ENCODE data around the gene ADGRG1.

DNA sequence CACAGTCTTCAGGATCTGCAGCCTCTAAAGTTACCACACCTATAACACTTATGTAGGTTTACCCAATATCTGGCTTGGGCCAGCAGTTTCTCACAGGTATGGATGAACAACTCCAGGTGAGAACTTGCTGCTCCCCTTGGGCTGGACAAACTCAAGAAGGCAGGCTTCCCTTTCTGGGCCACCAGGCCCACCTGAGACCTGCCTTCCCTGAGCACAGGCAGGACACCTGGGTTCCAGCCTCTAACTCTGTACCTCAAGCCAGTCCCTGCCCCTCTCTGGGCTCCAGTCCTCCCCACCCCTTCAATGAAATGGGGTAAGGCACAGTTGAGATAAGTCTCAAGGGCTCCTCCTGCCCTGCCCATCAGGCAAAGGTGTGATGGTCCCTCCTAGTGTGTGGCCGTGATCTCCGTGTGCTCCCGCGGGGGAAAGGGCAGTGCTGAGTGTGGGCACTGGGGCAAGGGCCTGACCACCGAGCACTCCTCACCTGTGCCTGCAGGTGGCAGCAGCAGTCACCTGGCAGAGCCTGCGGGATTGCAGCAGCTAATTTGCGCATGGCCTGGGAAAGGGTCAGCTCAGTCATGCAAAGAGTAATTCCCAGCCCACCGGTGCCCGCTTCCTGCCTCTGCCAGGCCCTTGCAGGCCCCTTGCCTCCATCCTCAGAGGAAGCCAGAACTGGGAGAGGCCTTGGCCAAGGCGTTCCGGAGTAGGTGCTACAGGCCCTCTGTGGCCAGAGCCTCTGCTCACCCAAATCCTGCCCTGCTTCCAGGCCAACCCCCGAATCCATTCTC is 28.2 kb upstream of the ADGRG1 start:
- TF ChIP-seq REST (IDR thresholded peaks at IDR 0.05; ENCODE audit: insufficient read depth in 1 of 2, low read depth in 2 of 2, low read length in 2 of 2) (no peak), TAF1 (IDR thresholded peaks at IDR 0.05; ENCODE audit: borderline replicate concordance, insufficient read depth, low read length) (no peak)

Data from PFSK-1 (cell line).